Esophagus (tissue), 2 donors: ENCODE data around the gene RBM34. TPM values are rescaled to one million over a fixed set of nuclear protein-coding genes. Genes with fewer than 3 reads are reported as not detected.
A peak's percentile ranks its signal among the peaks of the same experiment; 100 is the strongest.

Experiments used
- H3K27ac ChIP-seq, 2 donors: one replicate each; pipeline ENCODE4 v1.5.1; 2013; ENCODE audit warnings: low read depth in 2 of 2, mild to moderate bottlenecking in 2 of 2, inconsistent platforms in 1 of 2, low read length in 1 of 2, moderate library complexity in 1 of 2
- H3K27me3 ChIP-seq, 2 donors: one replicate each; pipeline ENCODE4 v1.6.1; 2013; ENCODE audit warnings: low read length in 2 of 2, control low read depth in 1 of 2, mild to moderate bottlenecking in 1 of 2; ENCODE audit not compliant: insufficient read depth in 2 of 2, control insufficient read depth in 1 of 2
- H3K36me3 ChIP-seq, 2 donors: one replicate each; pipeline ENCODE4 v1.6.1; 2013; ENCODE audit warnings: low read length in 1 of 2; ENCODE audit not compliant: control insufficient read depth in 2 of 2, insufficient read depth in 2 of 2
- H3K4me1 ChIP-seq, 2 donors: one replicate each; pipeline ENCODE4 v1.6.1; 2013; ENCODE audit warnings: low read length in 1 of 2; ENCODE audit not compliant: control insufficient read depth in 2 of 2, insufficient read depth in 2 of 2
- H3K4me3 ChIP-seq, 2 donors: one replicate each; pipeline ENCODE4 v1.5.1; 2013; ENCODE audit warnings: low read length in 2 of 2, mild to moderate bottlenecking in 2 of 2, low read depth in 1 of 2, moderate library complexity in 1 of 2
- H3K9me3 ChIP-seq, 2 donors: one replicate each; pipeline ENCODE4 v1.6.1; 2013; ENCODE audit warnings: mild to moderate bottlenecking in 2 of 2, low read depth in 1 of 2, low read length in 1 of 2, moderate library complexity in 1 of 2; ENCODE audit not compliant: control insufficient read depth in 2 of 2, insufficient read depth in 1 of 2
- WGBS, 2 donors: extraction: QIAGEN DNeasy Blood & Tissue Kit; methylation state at CpG; one replicate each; pipeline ENCODE4 v1.1.7; 2013; 5-methylcytosine and 5-hydroxymethylcytosine counted together
- polyA plus RNA-seq, 2 donors: library from polyadenylated mRNA; stranded (reverse); fragments of 200-250 nt; gene quantifications; one replicate each; pipeline ENCODE4 v1.2.3, GENCODE V29; 2013
- donor health status: healthy with polysubstance abuse.
- donor health status: Bipolar disorder and iron deficiency.

Gene RBM34
- polyA plus RNA-seq, 2 donors = 57.4 to 86.1 TPM

- Histone ChIP-seq H3K4me3 (peak overlapping the region; percentile 84 to 97), H3K27ac (peak overlapping the region; percentile 90 to 91), H3K9me3 (no peaks in the 10 kb centered on the region), H3K36me3 (no peaks in the 10 kb centered on the region), H3K4me1 (no peaks in the 10 kb centered on the region), H3K27me3 (no peaks in the 10 kb centered on the region)
- 1 to 2% methylated on average over 35 of the region's 35 CpGs for WGBS, 2 donors
These were observed 33.2 kb downstream of the RBM34 start for GRCh38 chr1:235127732-235128455.

- 19 to 21% methylated on average over 4 of the region's 4 CpGs for WGBS, 2 donors
- no peaks in the 10 kb centered on the region for H3K4me1 ChIP-seq
These were observed 33.8 kb downstream of the RBM34 start for GRCh38 chr1:235127203-235127602.

DNA sequence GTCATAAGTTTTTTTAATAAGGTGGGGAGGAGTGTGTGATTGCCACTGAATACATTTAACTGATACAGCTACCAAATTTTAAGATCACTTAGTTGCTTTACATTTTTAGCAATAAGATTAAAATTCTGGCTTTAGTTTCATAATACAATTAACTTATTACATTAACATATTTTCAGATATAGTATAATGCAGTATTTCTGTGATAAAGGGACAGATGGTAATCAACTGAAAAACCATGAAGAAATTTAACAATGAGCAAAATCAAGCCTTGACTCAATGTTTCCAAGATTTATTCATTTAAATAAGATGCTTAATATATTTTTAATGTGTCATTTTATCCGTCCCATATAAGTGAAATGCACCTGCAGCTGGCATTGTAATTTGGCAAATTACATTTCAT is 36.4 kb downstream of the RBM34 start:
- Histone ChIP-seq H3K4me1 (no peaks in the 10 kb centered on the region), H3K27ac (no peak overlapping the region), H3K27me3 (no peaks in the 10 kb centered on the region), H3K9me3 (no peaks in the 10 kb centered on the region), H3K36me3 (peaks cover 0 to 2% of the 10 kb centered on the region in 2 donors), H3K4me3 (no peak overlapping the region)
- 65 to 67% methylated on average over 1 of the region's 1 CpG for WGBS, 2 donors

More at GRCh38 chr1:235127203-235127602, 33.8 kb downstream of the RBM34 start:
- no peak overlapping the region for H3K27ac ChIP-seq
- no peaks in the 10 kb centered on the region for H3K9me3 ChIP-seq
- H3K36me3 ChIP-seq = no peaks in the 10 kb centered on the region
- no peaks in the 10 kb centered on the region for H3K27me3 ChIP-seq
- H3K4me3 ChIP-seq = peak overlapping the region; percentile 5 to 84

DNA sequence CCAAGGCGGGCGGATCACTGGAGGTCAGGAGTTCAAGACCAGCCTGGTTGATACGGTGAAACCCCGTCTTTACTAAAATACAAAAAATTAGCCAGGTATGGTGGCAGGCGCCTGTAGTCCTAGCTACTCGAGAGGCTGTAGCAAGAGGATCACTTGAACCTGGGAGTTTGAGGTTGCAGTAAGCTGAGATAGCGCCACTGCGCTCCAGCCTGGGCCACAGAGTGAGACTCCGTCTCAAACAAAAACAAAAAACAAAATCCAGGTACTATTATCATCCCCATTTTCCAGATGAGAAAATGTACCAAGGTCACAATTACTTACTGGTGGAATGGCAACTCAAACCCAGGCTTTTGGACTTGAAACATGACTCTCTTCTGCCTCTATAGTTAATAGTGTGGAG is 36.9 kb downstream of the RBM34 start:
- no peaks in the 10 kb centered on the region for H3K4me1 ChIP-seq
- H3K27me3 ChIP-seq = no peaks in the 10 kb centered on the region
- H3K27ac ChIP-seq = no peak overlapping the region
- 94 to 95% methylated on average over 9 of the region's 9 CpGs for WGBS, 2 donors
- peaks cover 0 to 2% of the 10 kb centered on the region in 2 donors for H3K36me3 ChIP-seq
- no peak overlapping the region for H3K4me3 ChIP-seq
- H3K9me3 ChIP-seq = no peaks in the 10 kb centered on the region

DNA sequence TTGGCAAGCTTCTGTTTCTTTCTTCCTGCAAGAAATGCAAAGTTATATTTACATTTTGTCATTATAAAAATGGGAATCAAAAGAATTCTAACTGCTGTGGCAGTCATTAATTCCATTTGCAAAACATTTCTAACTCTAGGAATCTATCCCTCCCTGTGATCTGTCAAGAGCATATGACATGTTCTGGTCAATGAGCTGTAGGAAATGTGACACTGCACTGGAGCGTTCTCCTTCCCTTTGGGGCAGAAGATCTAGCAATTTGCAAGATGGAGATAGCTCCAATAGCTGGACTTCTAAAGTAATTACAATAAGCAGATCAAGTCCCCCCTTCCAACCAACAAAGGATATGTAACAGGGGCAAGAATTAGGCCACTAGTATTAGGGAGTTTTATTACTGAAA is 38.7 kb downstream of the RBM34 start:
- H3K36me3 ChIP-seq = peaks cover 7 to 14% of the 10 kb centered on the region in 2 donors
- H3K4me3 ChIP-seq = no peak overlapping the region
- H3K9me3 ChIP-seq = no peaks in the 10 kb centered on the region
- WGBS, 2 donors = 58 to 77% methylated on average over 1 of the region's 1 CpG
- H3K4me1 ChIP-seq = no peaks in the 10 kb centered on the region
- H3K27me3 ChIP-seq = no peaks in the 10 kb centered on the region
- no peak overlapping the region for H3K27ac ChIP-seq

DNA sequence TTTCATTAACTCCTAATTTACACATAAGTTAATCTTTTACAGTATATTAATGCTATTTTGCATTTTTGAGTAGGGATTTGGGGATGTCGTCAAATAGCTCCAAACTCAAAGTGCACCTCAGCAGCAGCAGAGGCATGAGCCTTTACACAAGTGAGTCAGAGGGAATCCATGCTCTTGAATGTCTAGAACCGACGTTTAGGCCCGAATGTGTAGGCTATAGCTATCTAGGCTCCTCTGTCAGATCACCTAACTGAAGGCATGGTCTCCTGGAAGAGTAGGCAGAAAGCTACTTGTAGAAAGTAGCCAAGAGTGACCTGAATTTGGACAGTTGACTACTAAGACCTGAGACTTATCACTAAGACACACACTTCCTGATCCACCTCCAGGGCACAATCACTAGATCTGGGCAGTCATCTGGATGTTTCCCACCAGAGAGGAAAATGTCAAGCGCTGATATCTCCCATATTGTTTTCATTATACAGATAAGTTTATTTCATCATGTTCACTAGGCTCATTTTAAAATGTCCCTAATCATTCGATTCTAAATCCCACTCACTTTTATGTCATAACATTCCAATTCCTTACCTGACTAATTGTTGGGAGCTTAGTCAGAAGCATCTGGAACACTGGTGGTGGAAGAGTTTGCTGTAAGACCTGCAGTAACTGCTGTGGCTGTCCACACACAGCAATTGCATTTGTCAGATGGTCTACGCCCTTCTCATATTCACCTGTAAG is 47.7 kb downstream of the RBM34 start:
- 83 to 89% methylated on average over 7 of the region's 7 CpGs for WGBS, 2 donors
- no peaks in the 10 kb centered on the region for H3K9me3 ChIP-seq
- H3K27me3 ChIP-seq = no peaks in the 10 kb centered on the region
- peaks cover 18 to 22% of the 10 kb centered on the region in 2 donors for H3K36me3 ChIP-seq
- no peaks in the 10 kb centered on the region for H3K4me1 ChIP-seq
- no peak overlapping the region for H3K27ac ChIP-seq
- H3K4me3 ChIP-seq = no peak overlapping the region

- Histone ChIP-seq H3K9me3 (peaks cover 0 to 2% of the 10 kb centered on the region in 2 donors), H3K27me3 (no peaks in the 10 kb centered on the region), H3K36me3 (peaks cover 14 to 18% of the 10 kb centered on the region in 2 donors), H3K27ac (no peak overlapping the region), H3K4me1 (no peaks in the 10 kb centered on the region), H3K4me3 (no peak overlapping the region)
- 81 to 87% methylated on average over 6 of the region's 6 CpGs for WGBS, 2 donors
These were observed 48.5 kb downstream of the RBM34 start for GRCh38 chr1:235112297-235113182.

DNA sequence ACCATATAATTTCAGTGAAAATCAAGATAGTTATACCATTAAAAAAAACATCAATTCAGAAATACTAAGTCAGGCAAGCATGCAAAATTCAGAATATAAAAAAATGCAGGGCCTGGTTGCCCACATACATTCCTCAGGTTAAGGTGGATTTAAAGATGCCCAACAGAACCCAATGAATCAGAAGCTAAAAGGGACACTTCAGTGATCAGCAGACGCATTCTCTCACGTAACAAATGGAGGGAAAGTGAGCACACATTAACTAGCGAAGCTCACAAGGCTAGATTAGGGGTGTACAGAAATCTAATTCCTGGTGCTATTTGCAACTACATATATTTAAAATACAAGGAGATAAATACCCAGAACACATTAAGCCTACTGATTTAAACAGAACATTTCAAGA is 49.9 kb downstream of the RBM34 start:
- Histone ChIP-seq H3K36me3 (peaks cover 18% of the 10 kb centered on the region in 2 donors), H3K4me3 (no peak overlapping the region), H3K4me1 (no peaks in the 10 kb centered on the region), H3K27me3 (no peaks in the 10 kb centered on the region), H3K9me3 (peaks cover 0 to 2% of the 10 kb centered on the region in 2 donors), H3K27ac (no peak overlapping the region)
- WGBS, 2 donors = 93% methylated on average over 3 of the region's 3 CpGs

GRCh38 chr1:235108876-235109275 is 52.2 kb downstream of the RBM34 start:
- no peaks in the 10 kb centered on the region for H3K4me1 ChIP-seq
- H3K27me3 ChIP-seq = no peaks in the 10 kb centered on the region
- no peak overlapping the region for H3K4me3 ChIP-seq
- 88 to 90% methylated on average over 11 of the region's 11 CpGs for WGBS, 2 donors
- H3K36me3 ChIP-seq = peaks cover 18% of the 10 kb centered on the region in 2 donors
- peaks cover 0 to 2% of the 10 kb centered on the region in 2 donors for H3K9me3 ChIP-seq
- no peak overlapping the region for H3K27ac ChIP-seq
